Measurements from ENCODE around the gene LUC7L3. TPM values are rescaled to one million over a fixed set of nuclear protein-coding genes. Genes with fewer than 3 reads are reported as not detected.

Gene LUC7L3
- total RNA-seq, 2 donors from 2014 or later: 81.8 to 234 TPM

DNA sequence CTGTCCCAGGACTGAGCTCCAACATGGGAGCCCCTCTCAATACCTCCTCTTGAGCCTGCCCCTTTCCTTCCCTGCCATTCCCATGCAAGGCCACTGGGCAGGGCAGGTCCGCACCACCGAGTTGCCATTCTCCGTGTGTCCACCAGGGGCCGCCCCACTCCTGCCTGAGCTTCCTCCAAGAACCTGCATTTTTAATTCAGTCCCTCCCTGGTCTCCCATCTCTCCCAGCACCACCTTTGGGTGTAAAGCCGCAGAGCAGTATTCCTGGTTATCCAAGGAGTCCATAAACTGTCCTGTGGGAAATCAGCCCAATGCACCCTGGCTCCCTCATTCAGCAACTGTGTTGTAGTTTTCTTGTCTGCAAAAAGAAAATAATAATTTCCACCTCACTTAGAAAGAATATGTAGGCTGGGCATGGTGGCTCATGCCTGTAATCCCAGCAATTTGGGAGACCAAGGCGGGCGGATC is 63.8 kb downstream of the LUC7L3 start:
- Mint-ChIP-seq H3K9me3 (no peaks in the 10 kb centered on the region), H3K27ac (peak overlapping the region in 1 of 2 donors; percentile 39), H3K36me3 (no peaks in the 10 kb centered on the region), H3K4me1 (ENCODE audit: low read depth in 2 of 2) (peaks cover 6 to 15% of the 10 kb centered on the region in 2 donors), H3K4me3 (no peak overlapping the region), H3K27me3 (peaks cover 0 to 16% of the 10 kb centered on the region in 2 donors)
- ATAC-seq: peak; percentile 81 to 85
- DNase-seq (ENCODE audit: low spot score): peak; percentile 82

DNA sequence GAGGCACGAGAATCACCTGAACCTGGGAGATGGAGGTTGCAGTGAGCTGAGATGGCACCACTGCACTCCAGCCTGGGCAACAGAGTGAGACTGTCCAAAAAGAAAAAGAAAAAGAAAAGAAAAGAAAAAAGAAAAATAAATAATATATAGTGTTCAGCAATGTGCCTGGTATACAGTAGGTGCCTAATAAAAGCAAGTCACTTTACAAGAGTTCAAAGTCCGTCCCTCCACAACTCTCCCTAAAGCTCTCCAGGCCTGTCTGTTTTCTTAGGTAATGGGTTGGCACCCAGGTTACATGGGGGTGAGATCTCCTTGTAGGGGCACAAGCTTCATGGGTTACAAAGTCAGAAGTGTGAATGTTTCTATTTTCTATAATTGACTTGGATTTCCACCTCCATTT is 64.5 kb downstream of the LUC7L3 start:
- Mint-ChIP-seq H3K27me3 (peaks cover 0 to 16% of the 10 kb centered on the region in 2 donors), H3K4me3 (no peak overlapping the region), H3K27ac (peak overlapping the region in 1 of 2 donors; percentile 39), H3K9me3 (no peaks in the 10 kb centered on the region), H3K4me1 (ENCODE audit: low read depth in 2 of 2) (peaks cover 6 to 15% of the 10 kb centered on the region in 2 donors), H3K36me3 (no peaks in the 10 kb centered on the region)
- DNase-seq (ENCODE audit: low spot score): no peak
- ATAC-seq: no peak

DNA sequence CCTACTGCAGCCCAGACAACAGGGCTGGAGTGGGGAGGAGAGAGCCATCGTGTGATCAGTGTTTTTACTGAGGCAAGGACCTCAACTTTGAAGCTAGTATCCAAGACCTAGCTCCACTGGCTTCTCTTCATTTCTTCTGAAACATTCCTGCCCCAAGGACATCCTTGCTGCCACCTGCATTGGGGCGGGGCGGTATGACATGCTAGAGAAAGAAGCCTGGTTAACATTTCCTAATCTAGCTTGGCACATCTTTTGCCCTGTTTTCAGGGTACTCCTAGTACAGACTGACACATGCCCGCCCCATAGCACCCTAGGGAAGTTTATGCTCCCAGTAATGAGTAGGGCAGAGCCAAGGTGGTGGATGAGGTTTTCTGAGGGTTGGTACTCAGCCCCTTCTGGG is 65.7 kb downstream of the LUC7L3 start:
- no peak for ATAC-seq
- Mint-ChIP-seq H3K9me3 (no peaks in the 10 kb centered on the region), H3K4me1 (ENCODE audit: low read depth in 2 of 2) (peaks cover 0 to 9% of the 10 kb centered on the region in 2 donors), H3K27ac (no peak overlapping the region), H3K27me3 (peaks cover 0 to 13% of the 10 kb centered on the region in 2 donors), H3K36me3 (no peaks in the 10 kb centered on the region), H3K4me3 (no peak overlapping the region)
- DNase-seq (ENCODE audit: low spot score): no peak

DNA sequence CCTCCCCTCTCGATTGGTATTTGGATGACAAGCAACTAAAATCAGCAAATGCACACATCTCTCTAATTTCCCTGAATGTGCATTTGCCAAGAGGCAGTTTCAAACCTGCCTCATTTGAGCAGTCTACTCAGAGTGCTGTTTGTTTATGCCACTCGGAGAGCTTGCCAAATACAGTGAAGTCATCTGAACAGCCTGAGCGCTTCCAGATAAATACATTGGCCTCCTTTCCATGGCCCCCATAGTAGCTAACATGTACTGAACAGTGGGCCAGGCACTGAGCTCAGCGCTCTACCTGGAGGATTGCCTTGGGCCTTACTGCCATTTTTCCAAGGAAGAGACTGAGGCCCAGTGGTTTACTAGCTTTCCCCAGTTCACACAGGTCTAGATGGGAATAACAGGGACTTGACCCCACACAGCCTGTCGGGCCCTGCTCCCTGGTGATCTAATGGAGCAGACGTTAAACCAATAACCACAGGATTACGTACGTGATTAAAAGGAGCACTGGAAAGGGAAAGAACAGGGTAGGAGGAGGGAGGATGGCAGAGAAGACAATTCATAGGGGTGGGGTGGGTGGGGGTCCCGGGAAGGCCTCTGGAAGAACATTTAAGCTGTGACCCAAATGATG is 66.7 kb downstream of the LUC7L3 start:
- Mint-ChIP-seq H3K9me3 (no peaks in the 10 kb centered on the region), H3K4me1 (ENCODE audit: low read depth in 2 of 2) (peaks cover 0 to 6% of the 10 kb centered on the region in 2 donors), H3K27ac (no peak overlapping the region), H3K36me3 (no peaks in the 10 kb centered on the region), H3K27me3 (peaks cover 0 to 13% of the 10 kb centered on the region in 2 donors), H3K4me3 (no peak overlapping the region)
- no peak for DNase-seq (ENCODE audit: low spot score)
- ATAC-seq: no peak

DNA sequence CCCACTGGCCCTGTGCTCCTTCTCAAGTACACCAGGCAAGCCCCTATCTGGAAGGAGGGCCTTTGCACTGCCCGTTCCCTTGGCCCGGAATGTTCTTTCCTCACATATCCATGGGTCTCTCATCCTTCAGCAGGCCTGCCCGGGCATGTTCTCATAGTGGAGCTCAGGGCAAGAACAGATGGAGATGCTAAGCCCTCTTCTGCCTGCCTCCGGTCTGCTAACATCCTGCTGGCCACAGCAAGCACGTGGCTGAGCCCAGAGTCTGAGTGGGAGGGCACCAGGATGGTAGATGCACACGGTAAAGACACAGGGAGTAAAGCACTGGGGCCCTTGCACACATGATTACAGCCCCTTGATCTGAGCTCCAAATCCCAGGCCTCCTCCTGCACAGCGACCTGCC is 67.7 kb downstream of the LUC7L3 start:
- Mint-ChIP-seq H3K36me3 (no peaks in the 10 kb centered on the region), H3K4me1 (ENCODE audit: low read depth in 2 of 2) (peaks cover 0 to 4% of the 10 kb centered on the region in 2 donors), H3K4me3 (no peak overlapping the region), H3K27me3 (peaks cover 0 to 10% of the 10 kb centered on the region in 2 donors), H3K27ac (no peak overlapping the region), H3K9me3 (no peaks in the 10 kb centered on the region)
- ATAC-seq (no peak), DNase-seq (ENCODE audit: low spot score) (no peak)

DNA sequence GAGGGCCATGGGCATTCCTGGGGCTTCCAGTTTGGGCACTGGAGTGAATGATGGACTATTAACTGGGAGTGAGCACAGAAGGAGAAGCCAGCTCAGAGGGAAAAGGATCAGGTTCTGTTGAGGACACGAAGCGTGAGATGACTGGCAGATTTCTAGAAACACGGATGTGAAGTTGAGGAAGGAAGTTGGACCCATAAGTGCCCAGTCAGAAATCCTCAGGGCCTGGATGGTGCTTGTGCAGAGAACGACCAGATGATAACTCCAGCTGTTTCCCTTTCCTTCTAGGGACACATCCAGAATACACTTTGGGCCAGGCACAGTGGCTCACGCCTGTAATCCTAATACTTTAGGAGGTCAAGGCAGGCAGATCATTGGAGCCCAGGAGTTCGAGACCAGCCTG is 71.2 kb downstream of the LUC7L3 start:
- ATAC-seq: no peak
- no peak overlapping the region for H3K4me3 Mint-ChIP-seq

DNA sequence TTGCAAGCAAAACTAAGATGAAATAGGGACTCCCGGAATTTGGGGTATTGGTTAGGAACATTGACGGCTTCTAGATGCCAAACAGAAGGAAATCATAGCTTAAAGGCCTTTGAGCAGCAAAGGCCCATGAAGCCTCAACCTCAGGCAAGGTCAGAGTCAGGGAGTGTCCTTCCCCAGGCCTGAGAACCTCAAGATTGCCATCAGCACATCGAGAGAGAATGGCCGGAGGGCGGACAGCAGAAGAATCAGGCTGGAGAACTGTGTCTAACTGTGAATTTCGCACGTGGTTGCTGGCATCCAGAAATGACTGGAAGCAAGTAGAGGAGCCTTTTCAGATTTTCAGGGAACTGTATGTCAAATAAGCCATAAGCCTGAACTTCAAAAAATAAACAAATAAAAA is 72.7 kb downstream of the LUC7L3 start:
- H3K4me1 Mint-ChIP-seq (ENCODE audit: low read depth in 2 of 2): peaks cover 0 to 4% of the 10 kb centered on the region in 2 donors
- no peaks in the 10 kb centered on the region for H3K36me3 Mint-ChIP-seq
- H3K4me3 Mint-ChIP-seq: no peak overlapping the region

More for the DNA sequence above, 71.2 kb downstream of the LUC7L3 start:
- peaks cover 0 to 4% of the 10 kb centered on the region in 2 donors for H3K27me3 Mint-ChIP-seq
- DNase-seq (ENCODE audit: low spot score): no peak
- H3K9me3 Mint-ChIP-seq: no peaks in the 10 kb centered on the region
- peaks cover 0 to 4% of the 10 kb centered on the region in 2 donors for H3K4me1 Mint-ChIP-seq (ENCODE audit: low read depth in 2 of 2)
- H3K27ac Mint-ChIP-seq: no peak overlapping the region
- H3K36me3 Mint-ChIP-seq: no peaks in the 10 kb centered on the region

DNA sequence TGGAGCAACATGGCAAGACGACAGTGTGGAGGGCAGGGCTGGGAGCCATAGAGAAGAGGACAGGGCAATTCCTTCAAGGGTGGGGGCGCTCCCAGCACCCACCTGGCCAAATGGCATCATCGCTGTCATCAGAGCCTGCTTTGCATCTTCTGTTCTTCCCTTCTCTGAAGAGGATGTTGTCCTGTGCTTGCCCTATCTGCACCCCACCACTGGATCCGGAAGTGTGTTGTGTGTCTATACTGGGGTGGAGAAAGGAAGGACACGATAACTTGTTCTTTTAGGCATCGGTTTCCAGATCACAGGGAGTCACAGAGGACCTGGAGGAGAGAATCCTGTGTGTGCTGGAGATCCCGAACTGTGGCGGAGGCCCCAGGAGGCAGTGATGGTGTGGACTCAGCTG is 73.6 kb downstream of the LUC7L3 start:
- H3K4me3 Mint-ChIP-seq: no peak overlapping the region
- peaks cover 0 to 1% of the 10 kb centered on the region in 2 donors for H3K27me3 Mint-ChIP-seq
- no peaks in the 10 kb centered on the region for H3K9me3 Mint-ChIP-seq
- no peak for DNase-seq (ENCODE audit: low spot score)
- no peak overlapping the region for H3K27ac Mint-ChIP-seq
- H3K4me1 Mint-ChIP-seq (ENCODE audit: low read depth in 2 of 2): peaks cover 0 to under 1% of the 10 kb centered on the region in 2 donors
- peak in 1 of 2 donors; percentile 11 for ATAC-seq
- no peaks in the 10 kb centered on the region for H3K36me3 Mint-ChIP-seq

More for the DNA sequence above, 72.7 kb downstream of the LUC7L3 start:
- Mint-ChIP-seq H3K27me3 (peaks cover 0 to 4% of the 10 kb centered on the region in 2 donors), H3K27ac (no peak overlapping the region), H3K9me3 (no peaks in the 10 kb centered on the region)
- DNase-seq (ENCODE audit: low spot score) (no peak), ATAC-seq (no peak)

DNA sequence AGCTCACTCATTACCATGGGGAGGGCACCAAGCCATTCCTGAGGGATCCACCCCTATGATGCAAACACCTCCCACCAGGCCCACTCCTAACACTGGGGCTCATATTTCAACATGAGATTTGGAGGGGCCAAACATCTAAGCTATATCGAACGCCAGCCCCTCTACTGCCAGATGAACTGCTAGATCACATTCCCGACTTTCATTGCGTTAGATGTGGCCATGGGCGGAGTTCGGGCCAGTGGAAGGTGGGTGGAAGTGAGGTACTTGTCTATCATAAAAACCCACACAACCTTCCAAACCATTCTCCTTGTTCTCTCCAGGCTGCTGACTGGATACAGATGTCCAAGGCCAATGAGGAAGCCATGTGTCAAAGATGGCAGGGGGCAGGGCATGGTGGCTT is 75.0 kb downstream of the LUC7L3 start:
- Mint-ChIP-seq H3K27ac (no peak overlapping the region), H3K4me1 (ENCODE audit: low read depth in 2 of 2) (no peaks in the 10 kb centered on the region), H3K27me3 (no peaks in the 10 kb centered on the region), H3K9me3 (no peaks in the 10 kb centered on the region), H3K4me3 (no peak overlapping the region), H3K36me3 (no peaks in the 10 kb centered on the region)
- ATAC-seq (no peak), DNase-seq (ENCODE audit: low spot score) (no peak)

DNA sequence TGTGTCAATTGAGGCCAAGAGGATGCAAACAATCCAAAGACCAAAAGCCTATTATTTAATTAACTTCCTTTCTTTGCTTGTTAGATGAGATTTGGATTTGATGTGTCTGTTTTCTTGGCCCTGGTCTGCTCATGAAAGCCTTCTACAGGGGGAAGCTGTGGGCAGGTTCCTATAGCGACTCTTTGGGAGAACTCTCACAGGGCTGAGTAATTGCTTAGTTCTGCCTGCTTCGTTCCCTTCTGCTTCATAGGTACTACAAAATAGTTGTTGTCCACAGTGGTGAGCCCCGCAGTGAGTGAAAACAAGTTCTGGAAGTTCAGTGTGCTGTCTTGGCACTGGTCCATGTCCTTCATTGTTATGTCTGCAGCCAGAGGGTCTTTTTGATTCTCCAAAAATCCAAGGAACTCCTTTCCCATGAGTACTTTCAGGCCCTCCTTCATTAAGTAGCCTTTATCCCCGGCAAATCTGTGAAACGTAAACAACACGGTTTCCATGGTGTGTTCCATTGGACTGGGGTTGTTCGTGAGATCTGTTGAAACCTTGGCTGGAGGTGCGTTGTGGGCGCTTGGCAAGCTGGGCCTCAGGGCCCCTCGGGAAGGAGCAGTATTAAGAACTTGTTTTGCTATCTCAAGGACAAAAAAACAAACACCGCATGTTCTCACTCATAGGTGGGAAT is 77.9 kb downstream of the LUC7L3 start:
- ATAC-seq: no peak
- no peaks in the 10 kb centered on the region for H3K9me3 Mint-ChIP-seq
- H3K36me3 Mint-ChIP-seq: no peaks in the 10 kb centered on the region
- no peak overlapping the region for H3K4me3 Mint-ChIP-seq
- H3K27me3 Mint-ChIP-seq: peaks cover 0 to 5% of the 10 kb centered on the region in 2 donors
- no peak for DNase-seq (ENCODE audit: low spot score)
- no peak overlapping the region for H3K27ac Mint-ChIP-seq
- no peaks in the 10 kb centered on the region for H3K4me1 Mint-ChIP-seq (ENCODE audit: low read depth in 2 of 2)

DNA sequence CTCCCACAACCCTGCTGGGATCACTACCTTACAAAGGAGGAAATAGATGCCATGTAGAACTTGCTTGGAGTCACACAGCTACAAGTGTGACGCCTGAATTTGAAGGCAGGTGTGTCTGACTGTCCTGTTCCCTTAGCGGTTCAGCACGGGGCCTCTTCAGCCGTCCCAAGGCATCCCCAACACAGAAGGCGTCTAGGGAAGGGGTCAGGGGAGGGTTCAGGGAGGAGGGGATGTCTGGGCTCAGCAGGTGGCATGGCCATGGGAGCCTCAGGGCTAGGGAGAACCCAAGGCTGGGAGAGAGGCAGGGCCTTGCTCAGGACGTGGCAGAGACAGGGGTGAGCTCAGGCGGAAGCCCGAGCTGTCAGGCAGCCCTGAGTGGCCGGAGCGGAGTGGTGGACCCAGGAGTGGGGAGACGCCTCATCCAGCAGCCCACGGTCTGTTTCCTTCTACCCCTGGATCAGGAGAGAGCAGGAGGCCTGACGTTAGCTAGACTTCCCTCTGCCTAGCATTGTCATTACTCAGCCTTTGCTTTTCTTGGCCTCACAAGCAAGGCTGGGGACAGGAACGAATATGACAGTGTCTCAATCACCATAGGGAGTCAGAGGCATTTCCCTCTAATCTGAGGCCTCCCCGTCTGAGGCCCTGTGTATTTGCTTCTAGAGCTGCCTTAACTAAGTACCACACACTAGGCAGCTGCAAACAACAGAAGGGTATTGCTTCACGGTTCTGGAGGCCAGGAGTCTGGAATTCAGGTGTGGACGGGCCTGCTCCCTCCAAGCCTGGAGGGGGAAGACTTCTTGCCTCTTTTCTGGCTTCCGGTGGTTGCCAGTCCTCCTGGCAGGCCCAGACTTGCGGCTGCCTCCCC is 79.3 kb downstream of the LUC7L3 start:
- DNase-seq (ENCODE audit: low spot score) (no peak), ATAC-seq (peak in 1 of 2 donors; percentile 22)
- no peaks in the 10 kb centered on the region for H3K36me3 Mint-ChIP-seq
- no peaks in the 10 kb centered on the region for H3K9me3 Mint-ChIP-seq
- H3K4me3 Mint-ChIP-seq: no peak overlapping the region
- H3K4me1 Mint-ChIP-seq (ENCODE audit: low read depth in 2 of 2): no peaks in the 10 kb centered on the region
- peaks cover 0 to 5% of the 10 kb centered on the region in 2 donors for H3K27me3 Mint-ChIP-seq
- H3K27ac Mint-ChIP-seq: no peak overlapping the region

DNA sequence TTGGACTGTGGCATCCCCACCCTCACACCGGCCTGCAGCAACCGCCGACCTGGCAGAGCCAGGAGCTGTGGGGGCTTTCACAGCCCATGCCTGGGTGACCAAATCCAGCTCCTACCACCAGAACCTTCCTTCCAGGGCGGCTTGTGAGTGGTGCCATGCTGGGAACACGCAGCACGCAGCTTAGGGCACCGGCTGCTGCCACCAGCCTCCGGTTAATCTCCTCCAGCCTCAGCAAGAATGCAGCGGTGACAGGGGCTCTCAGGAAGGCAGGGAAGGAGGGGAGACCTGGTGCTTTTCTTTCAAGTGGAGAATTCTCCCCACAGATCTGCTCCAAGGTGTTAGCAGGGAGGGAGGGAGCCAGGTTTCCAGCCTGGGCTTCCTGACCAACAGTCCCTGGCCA is 80.2 kb downstream of the LUC7L3 start:
- ATAC-seq: peak in 1 of 2 donors; percentile 37

DNA sequence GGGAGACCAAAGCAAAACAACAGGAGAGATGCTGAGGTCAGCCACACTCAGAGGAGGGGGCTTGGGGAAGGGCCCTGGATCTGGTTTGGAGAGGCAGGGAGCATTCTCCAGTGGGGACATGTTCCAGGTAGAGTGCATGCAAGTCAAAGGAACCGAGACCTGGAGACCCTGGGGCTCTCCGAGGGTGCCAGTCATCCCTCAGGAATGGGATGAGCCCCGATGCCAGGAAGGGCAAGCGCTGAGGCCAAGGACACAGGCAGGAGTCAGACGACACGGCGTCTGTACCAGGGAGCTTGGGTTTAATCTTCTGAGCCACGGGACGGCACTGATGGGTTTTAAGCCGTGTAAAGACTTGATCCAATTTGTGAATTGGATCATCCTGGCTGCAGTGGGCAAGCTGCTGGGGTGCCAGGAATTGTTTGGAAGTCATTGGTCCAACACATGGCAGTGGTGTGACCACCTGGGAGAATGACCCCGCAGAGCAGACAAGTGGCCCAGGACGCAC is 80.8 kb downstream of the LUC7L3 start:
- no peaks in the 10 kb centered on the region for H3K36me3 Mint-ChIP-seq
- H3K27ac Mint-ChIP-seq: no peak overlapping the region
- H3K27me3 Mint-ChIP-seq: peaks cover 0 to 5% of the 10 kb centered on the region in 2 donors
- no peak overlapping the region for H3K4me3 Mint-ChIP-seq
- DNase-seq (ENCODE audit: low spot score): no peak
- H3K4me1 Mint-ChIP-seq (ENCODE audit: low read depth in 2 of 2): no peaks in the 10 kb centered on the region
- H3K9me3 Mint-ChIP-seq: no peaks in the 10 kb centered on the region
- ATAC-seq: no peak

More for the DNA sequence above, 80.2 kb downstream of the LUC7L3 start:
- no peak for DNase-seq (ENCODE audit: low spot score)
- H3K4me3 Mint-ChIP-seq: no peak overlapping the region
- H3K9me3 Mint-ChIP-seq: no peaks in the 10 kb centered on the region
- no peaks in the 10 kb centered on the region for H3K4me1 Mint-ChIP-seq (ENCODE audit: low read depth in 2 of 2)
- H3K36me3 Mint-ChIP-seq: no peaks in the 10 kb centered on the region
- H3K27me3 Mint-ChIP-seq: peaks cover 0 to 5% of the 10 kb centered on the region in 2 donors
- H3K27ac Mint-ChIP-seq: no peak overlapping the region
